ENCODE data around the gene SLC15A3.
"Not testable (repeated sequence)": the region's sequence is repeated elsewhere in the genome, so short reads cannot be mapped to it uniquely, and the experiment has no call there.

SLC15A3 gene

DNA sequence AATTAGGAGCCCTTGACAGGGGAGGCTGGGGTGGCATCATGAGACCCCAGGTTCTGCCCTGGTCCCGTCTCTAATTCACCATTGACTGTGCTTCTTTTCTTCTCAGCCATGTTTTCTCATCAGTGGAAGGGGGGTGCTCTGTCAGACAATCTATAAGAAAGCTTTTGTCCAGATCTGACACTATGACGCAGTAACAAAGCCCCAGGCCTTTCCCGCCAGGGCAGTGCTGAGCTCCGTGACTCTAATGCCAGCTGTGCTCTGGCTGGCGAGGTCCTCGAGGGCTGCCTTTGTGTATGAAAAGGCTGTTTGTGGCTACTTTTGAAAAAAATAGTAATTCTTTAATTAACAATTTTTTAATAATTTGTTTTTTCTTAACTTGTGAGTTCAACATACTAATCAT is 22.8 kb upstream of the SLC15A3 start:
- no peak for DNase-seq (ENCODE audit: low spot score)

DNA sequence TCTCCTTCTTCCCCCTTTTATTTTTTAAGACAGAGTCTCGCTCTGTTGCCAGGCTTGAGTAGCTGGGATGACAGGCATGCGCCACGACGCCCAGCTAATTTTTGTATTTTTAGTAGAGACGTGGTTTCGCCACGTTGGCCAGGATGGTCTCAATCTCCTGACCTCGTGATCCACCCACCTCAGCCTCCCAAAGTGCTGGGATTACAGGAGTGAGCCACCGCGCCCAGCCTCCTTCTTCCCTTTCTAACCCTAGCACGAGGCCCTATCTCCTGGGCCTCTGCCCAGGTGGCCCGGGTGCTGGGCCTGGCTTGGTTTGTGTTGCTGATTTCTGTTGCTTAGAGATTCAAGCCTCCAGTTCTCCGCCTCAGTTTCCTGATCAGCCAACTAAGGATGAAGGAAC is 22.3 kb upstream of the SLC15A3 start:
- DNase-seq (ENCODE audit: low spot score) = not testable (repeated sequence)

DNA sequence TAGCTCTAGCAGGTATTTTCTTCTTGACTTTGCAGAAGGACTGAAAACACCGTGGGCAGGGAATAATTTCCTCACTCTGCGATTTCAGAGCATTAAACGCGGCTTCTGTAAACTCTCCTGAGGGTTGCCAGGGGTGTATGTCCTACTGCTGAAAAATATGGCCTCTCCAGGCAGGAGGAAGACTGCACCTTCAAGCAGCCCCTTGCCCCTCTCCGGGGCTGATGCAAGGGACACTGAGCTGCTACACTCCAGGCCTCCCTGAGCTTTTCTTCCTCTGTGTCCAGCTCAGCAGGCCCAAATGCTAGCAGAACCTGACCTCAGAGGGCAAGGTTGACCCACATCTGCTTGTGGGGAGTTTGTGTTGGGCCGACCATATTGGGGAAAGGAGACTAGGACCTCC is 21.7 kb upstream of the SLC15A3 start:
- no peak for DNase-seq (ENCODE audit: low spot score)

DNA sequence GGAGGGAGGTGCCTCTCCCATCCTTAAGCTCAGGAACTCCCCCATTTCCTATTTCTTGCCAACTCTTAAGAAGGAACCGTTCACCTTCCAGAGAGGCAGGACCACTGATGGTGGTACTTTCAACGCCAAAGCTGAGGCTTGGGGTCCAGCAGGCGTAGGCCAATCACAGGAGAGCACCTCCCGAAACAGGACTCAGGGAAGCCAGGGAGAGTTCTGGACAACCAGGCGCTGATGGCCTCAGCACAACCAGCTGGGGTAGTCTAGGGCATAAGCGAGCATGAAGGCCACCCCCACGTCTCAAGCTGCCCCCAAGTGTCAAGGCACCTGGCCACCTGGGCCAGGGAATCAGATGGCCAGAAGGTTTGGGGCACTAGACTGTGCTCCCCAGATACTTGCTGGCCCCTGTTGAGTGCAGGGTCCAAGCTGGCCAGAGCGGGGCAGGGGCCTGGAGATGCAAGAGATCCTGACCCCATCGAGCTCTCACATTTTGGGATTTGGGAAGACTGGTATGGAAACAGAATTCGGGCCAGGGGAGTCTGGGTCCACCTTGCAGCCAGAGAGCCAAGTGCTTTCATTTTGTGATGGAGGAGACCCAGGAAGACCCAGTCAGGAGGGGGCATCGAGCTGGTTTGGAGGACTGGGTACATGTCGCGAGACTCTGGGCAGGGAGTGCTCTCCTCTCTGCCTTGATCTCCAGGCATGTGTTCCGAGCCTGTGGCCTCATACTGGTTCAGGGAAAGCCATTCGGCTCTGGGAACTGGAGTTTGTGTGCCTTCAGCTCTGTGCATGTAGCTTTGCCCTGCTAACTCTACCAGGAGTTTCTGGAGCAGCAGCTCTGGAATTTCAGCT is 20.4 kb upstream of the SLC15A3 start:
- no peak for DNase-seq (ENCODE audit: low spot score)

DNA sequence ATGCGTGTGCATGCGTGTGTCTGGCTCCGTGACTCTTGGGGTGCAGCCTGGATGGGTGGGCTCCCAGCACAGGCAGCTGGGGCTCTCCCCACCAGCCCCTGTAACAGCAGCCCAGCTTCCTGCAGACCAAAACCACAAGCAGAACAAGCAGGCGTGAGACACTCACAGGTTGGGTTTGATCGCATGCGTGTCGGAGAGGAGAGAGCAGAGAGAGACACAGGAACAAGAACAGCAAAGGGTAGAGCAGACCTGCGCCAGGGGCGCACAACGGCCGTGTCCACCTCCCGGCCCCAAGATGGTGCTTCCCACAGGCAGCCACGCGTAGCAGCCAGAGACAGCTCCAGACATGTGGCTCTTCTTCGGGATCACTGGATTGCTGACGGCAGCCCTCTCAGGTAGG is 19.5 kb upstream of the SLC15A3 start, which contains the start of gene CD6:
Gene CD6, plus strand, starts transcription at position 161 of the 400 bp plus-strand sequence. Its CDS starts 186 bp downstream, at position 347.
- no peak for DNase-seq (ENCODE audit: low spot score)

DNA sequence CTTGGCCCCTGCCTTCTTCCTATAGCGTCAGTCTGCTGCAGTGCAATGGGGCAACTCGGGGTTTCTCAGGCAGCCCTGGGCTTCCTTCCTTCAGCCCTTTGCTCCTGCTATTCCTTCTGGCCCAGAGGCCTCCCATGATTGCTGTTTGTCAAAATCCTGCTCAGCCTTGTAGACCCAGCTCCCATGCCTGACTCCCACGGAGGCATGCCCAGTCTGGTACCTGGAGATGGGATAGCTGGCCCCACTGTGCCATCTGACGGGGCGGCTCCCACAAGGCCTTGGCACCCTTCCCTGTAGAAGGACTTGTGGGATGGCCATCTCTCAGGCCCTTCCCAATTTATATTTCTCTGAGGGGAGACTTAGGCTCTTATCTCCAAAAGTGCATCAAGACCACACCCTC is 18.9 kb upstream of the SLC15A3 start:
- no peak for DNase-seq (ENCODE audit: low spot score)

DNA sequence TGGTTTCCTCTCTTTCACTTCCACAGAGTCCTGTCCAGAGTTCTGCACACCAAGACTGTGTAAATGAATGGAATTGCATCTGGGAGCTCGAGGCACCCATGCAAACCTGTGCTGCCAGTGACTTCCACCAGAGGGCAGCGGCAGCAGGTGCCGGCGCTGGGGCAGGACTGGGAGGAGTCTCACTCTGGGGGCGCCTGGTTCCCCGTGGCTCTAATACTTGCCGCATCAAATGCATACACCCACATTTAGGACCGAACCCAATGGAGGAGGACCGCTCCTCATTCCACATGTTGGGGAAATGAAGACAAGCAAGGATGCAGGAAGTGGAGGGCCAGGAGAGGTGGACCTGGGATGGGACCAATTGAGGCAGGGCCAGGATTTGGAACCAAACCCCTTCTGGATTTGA is 18.4 kb upstream of the SLC15A3 start:
- DNase-seq (ENCODE audit: low spot score) = peak; percentile 72

DNA sequence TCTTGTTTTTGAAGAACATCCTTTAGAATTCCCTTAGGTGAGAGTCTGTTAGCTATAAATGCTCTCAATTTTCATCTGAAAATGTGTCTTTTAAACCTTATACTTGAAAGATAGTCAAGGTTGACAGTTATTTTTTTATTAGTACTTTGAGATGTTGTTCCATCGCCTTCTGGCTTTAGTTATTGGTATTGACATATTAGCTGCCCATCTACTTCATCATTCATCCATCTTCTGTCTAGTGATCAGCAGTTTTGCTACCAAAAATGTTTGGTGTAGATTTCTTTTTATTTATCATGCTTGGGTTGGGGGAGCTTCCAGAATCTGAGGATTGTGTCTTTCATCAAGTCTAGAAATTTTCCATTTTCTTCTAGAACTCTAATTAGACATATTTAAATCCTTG is 16.2 kb upstream of the SLC15A3 start:
- no peak for DNase-seq (ENCODE audit: low spot score)

DNA sequence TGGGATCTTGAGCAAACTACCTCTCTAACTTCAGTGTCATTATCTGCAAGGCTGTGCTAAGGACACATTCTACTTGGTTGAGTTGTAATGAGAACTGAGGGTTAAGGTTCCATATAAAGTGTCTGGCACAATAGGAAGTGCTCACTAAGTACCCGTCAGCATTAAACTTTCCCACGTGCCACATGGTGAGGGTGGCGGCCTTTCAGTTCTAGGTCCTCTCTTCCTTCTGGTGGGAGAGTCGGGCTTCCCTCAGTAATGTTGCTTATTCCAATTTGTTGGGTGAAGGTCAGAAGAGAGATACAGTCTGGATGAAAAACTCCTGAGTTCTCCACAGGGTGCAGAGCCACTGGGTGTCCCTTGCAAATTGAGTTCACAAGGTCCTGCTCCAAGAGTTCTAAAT is 14.9 kb upstream of the SLC15A3 start:
- DNase-seq (ENCODE audit: low spot score) = no peak

DNA sequence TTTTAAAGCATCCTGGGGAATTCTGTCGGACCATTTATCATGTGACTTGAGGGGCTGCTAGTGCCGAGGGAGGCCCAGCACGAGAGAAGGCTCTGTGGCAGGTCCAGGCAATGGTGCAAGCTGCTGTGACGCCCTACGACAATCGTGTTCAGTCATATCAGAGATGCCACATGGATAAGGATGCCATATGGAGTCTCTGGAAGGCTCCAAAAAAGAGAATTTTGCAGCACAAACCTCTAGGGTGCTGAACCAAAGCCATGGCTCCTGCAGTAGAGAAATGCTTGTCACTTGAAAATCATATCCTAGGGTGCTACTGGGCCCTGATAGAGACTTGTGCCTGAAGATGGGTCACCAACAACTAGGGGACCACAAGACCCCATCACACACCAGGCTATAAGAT is 12.8 kb upstream of the SLC15A3 start:
- no peak for DNase-seq (ENCODE audit: low spot score)

DNA sequence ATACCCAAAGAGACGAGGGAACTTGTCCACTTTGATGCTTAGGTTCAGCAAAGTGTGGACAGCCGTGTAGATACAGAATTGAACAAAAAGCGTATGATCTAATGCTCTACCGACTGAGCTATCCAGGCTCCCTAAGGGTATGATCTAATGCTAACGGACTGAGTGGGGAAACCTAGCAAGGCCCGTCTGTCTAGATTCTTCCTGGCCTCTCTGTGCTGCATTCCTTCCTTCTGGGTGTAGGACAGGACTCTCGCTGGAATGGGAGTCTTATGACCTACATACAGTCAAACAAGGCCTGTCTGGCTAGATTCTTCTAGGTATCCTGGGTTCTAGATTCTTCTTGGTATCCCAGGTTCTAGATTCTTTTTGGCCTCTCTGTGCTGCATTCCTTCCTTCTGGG is 8.4 kb upstream of the SLC15A3 start:
- no peak for DNase-seq (ENCODE audit: low spot score)

DNA sequence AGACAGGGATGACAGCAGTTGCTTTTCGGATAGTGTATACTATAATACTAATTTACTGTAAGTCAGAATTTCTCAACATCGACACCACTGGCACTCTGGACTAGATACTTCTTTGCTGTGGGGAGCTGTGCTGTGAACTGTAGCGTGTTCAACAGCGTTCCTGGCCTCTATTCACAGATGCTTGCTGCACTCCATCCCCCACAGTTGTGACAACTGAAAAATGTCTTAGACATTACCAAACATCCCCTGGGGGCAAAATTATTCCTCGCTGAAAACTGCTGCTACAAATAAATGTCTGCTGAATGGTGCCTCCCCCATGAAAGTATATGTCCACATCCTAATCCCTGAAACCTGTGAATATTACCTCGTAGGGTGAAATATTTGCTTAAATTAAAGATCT is 7.5 kb upstream of the SLC15A3 start:
- DNase-seq (ENCODE audit: low spot score) = no peak

DNA sequence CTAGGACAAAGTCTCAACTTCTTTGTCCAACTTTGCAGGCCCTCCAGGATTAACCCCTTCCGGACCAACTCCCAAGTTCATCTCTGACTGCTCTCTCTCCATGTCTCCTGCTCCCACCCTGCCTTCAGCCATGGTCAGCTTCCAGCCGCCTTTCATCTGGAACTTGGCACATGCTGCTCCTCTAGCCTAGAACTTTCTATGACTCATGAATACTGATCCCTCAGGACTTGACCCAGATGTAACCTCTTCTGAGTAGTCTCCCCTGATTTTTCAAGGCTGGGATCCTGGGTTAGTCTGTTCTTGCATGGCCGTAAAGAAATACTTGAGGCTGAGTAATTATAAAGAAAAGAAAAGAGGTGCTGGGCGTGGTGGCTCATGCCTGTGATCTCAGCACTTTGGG is 5.2 kb upstream of the SLC15A3 start:
- DNase-seq (ENCODE audit: low spot score) = no peak

DNA sequence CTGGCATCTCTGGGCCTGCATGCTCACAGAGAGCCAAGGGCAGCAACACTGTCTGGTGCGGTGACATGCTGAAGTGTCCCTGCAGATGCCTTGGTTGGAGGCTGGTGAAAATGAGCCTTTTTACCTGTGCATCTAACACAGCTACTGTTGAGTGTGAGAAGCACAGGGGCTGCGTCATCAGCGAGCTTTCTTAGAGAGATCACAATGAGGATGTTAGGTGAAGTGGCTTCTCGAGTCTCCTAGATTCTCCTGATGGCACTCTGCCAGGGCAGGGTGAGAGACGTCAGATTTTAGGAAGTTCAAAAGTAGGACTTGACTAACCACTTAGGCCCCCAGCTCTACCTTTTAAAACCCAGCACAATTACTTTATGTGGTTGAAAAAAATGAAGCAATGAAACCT is 3.6 kb upstream of the SLC15A3 start:
- no peak for DNase-seq (ENCODE audit: low spot score)

DNA sequence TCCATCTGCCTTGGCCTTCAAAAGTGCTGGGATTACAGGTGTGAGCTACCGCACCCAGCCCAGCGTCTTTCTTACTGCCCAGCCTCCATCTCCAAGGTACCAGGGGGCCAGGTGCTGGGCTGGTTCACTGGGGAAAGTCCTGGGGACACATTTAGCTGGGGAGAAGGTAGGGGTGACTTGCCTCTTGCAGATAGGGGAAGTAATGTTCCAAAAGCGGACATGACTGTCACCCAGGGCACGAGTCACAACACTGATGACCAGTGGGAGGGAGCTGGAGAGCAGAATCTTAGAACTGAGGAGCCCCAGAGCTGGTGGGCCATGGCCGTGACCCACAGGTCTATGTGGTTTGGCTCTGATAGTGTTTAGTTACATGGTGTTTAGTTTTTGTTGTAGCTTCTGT is 2.4 kb upstream of the SLC15A3 start:
- no peak for DNase-seq (ENCODE audit: low spot score)

DNA sequence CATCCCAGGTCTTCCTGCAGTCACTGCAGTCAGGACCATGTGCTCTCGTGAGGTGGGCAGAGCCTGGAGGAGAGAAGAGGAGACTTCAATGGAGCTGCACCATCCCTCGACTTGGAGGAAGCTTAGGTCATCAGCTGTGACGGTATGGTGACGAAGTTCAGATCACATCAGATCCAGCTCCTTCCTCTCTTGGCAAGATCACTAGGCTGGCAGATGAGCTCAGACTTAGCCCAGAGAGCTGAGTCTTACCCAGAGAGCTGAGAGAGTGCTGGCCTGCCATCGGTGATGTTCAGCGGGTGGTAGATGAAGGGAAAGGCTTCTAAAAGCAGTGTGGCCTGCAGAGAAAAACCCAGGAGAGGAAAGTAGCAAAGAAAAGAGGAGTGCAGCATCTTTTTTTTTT is 1.8 kb upstream of the SLC15A3 start:
- DNase-seq (ENCODE audit: low spot score) = no peak

DNA sequence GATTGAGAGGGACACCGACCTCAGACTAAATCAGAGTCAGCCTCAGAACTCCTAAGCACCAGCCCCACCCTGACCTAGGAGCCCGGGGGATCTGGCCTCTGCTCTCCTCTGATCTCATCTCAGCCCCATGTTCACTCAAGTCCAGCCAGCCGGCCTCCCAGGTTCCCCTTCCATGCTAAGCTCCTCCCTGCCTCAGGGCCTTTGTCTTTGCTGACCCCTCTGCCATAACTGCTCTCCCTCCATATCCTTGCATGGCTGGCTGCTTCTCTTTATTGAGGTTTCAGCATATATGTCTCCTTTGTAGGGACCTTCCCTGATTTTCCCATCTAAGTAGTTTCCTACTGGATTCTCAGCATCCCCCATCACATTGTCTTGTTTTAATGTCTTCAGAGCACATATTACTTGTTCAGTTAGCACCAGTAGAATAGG is 780 bp upstream of the SLC15A3 start:
- DNase-seq (ENCODE audit: low spot score) = no peak

DNA sequence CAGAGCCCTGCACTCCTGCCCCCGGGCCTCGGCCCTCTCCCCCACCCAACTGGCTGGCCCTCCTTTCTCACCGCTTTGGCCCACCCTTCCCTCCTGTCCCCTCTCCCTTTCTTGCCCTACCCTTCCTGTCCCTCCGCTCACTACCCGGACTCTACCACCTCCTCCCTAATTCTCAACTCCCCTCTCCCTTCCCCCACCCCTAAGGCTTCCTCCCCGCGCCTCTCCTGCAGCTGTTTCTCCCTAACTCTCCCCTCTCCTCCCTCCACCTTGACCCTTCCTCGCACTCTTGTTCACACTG is 421 bp downstream of the SLC15A3 start:
- DNase-seq (ENCODE audit: low spot score) = no peak

DNA sequence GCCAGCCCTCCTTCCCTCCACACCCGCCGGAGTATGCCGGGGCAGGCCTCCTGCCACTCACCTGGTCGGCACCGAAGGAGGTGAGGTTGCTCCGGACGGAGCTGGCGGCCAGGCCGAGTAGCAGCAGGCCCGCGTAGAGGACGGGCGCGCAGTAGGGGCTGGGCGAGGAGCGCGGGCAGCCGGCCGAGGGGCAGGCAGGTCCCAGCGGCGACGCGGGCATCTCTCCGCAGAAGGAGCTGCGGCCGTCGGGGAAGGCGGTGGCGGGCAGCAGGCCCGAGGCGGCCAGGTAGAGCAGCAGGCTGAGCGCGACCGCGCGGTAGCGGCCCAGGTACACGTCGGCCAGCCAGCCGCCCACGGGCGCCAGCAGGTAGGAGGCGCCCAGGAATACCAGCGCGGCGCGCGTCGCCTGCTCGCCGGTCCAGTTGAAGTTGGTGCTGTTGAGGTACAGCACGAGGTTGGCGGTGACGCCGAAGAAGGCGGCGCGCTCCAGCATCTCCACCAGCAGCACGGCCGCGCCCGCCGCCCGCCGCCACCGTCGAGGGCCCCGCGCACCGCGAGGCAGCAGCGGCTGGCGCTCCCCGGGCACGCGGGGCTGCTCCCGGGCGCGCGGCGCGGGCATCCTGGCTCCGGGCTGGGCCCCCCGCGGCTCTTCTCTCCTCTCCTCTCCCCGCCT is 907 bp downstream of the SLC15A3 start:
- no peak for DNase-seq (ENCODE audit: low spot score)

DNA sequence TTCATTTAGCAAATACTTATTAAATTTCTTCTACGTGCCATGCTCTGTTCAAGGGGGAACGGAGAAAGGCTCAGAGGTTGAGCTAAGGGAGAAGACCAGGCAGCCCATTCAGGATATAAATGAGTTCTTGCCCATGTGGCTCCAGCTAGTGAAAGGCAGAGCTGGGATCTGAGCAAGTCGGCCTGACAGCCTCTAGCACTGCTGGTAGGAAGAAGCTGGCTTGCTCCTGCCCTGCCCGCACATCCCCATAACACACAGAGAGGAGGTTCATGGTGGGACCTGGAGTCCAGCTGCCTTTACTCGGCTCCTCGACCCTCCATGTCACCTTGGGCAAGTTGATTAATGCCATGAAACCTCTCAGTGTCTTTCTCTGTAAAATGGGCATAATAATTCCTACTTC is 2.0 kb downstream of the SLC15A3 start:
- DNase-seq (ENCODE audit: low spot score) = no peak

DNA sequence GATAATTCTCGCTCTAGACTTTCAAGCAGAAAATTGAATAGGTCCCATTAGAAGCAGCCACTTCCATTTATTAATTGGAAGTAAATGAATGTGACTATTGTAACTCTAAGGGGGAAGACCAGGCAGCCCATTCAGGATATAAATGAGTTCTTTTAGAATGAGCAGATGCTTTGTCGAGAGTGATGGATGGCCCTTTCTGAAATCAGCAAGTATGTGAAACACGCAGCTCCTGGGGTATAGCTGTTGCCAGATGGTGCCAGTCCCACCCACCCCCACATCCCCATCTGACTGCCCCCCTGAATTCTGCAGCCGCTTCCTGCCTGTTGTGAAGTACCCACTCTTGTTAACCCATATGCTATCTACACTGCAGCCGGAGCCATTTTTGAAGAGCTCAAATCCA is 3.7 kb downstream of the SLC15A3 start:
- DNase-seq (ENCODE audit: low spot score) = no peak

DNA sequence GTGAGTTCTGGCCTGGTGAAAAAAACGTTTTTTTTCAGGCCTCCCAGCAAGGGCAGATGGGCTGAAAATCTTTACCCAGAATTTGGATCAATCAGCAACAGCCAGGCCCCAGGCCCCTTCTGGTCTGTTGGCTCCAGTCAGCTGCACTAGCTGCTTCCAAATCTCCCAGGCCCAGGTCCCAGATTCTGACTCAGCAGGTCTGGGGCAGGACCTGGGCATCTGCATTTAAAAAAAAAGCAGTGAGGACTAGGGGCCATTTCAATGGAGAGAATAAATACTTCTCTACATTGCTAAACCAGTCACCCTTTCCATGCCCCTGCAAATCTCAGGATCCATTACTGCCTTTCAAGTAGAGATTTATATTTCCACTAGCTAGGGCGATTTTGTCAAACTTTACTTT is 4.3 kb downstream of the SLC15A3 start:
- no peak for DNase-seq (ENCODE audit: low spot score)

DNA sequence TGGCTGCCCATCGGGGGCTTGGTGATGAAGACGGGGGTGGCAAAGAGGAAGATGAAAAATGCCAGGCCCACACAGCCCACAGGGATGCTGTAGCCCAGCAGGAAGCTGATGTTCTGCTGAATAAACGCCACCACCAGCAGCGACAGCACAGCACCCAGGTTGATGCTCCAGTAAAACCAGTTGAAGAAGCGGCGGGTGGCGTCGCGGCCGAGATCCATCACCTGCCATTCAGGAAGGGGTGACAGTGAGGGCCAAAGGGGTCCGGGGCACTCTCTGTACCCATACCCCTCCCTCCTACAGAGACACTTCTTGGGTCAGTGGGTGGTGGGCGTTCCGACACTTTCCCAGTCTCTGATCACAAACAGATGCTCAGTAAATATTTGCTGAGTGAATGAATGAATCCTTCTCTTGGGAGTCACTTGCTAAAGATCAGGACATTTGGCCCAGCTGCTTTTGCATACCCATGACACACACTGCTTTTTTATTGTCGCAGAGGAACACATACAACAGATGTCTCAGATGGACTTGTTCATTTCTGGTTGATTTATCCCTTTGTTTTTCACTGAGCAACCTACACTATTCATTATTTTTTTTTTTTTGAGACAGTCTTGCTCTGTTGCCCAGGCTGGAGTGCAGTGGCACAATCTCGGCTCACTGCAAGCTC is 5.2 kb downstream of the SLC15A3 start:
- DNase-seq (ENCODE audit: low spot score) = no peak

Data from AG08396 (cell line).